Stimulated activated CD4-positive, alpha-beta T cell treated with anti-CD3 and anti-CD28 coated beads, Interleukin-4, amount 100 ng/mL, for 48 hours (primary cell): Measurements from ENCODE around the gene NDUFAF5.
"Not testable (repeated sequence)": the region's sequence is repeated elsewhere in the genome, so short reads cannot be mapped to it uniquely, and the experiment has no call there.

Source experiments
- DNase-seq, 2 donors: peaks; one replicate each; pipeline ENCODE4 v3.0.0-alpha.2; 2020; ENCODE audit warnings: low read depth in 2 of 2

NDUFAF5 gene

GRCh38 chr20:13784893-13785715, at the start of gene NDUFAF5, which contains the start of gene ESF1:
NDUFAF5 (plus strand) TSS chr20:13785028; CDS start chr20:13785069, 41 bp downstream.
ESF1 (minus strand) TSS chr20:13784919; CDS start chr20:13783140, 1,779 bp downstream.
- peak; percentile 81 to 88 for DNase-seq

GRCh38 chr20:13735826-13736225, 49.0 kb upstream of the NDUFAF5 start:
- no peak for DNase-seq

- no peak for DNase-seq
These were observed 48.2 kb upstream of the NDUFAF5 start for GRCh38 chr20:13736436-13737191.

- not testable (repeated sequence) for DNase-seq
These were observed 46.6 kb upstream of the NDUFAF5 start for GRCh38 chr20:13738187-13738586.

GRCh38 chr20:13739731-13740649, 44.8 kb upstream of the NDUFAF5 start:
- no peak for DNase-seq

GRCh38 chr20:13741879-13742278, 42.9 kb upstream of the NDUFAF5 start:
- no peak for DNase-seq

GRCh38 chr20:13744352-13744751, 40.5 kb upstream of the NDUFAF5 start:
- no peak for DNase-seq

- no peak for DNase-seq
These were observed 39.0 kb upstream of the NDUFAF5 start for GRCh38 chr20:13745784-13746183.

GRCh38 chr20:13749811-13750210, 35.0 kb upstream of the NDUFAF5 start:
- no peak for DNase-seq

- DNase-seq, result no peak
These were observed 31.3 kb upstream of the NDUFAF5 start for GRCh38 chr20:13753436-13754036.

- DNase-seq, result no peak
These were observed 29.0 kb upstream of the NDUFAF5 start for GRCh38 chr20:13755809-13756208.

- DNase-seq, result no peak
These were observed 28.3 kb upstream of the NDUFAF5 start for GRCh38 chr20:13756551-13756950.

GRCh38 chr20:13758884-13759283, 25.9 kb upstream of the NDUFAF5 start:
- DNase-seq, result no peak

- DNase-seq, result not testable (repeated sequence)
These were observed 24.3 kb upstream of the NDUFAF5 start for GRCh38 chr20:13760451-13760946.

- no peak for DNase-seq
These were observed 19.5 kb upstream of the NDUFAF5 start for GRCh38 chr20:13765299-13765698.

- DNase-seq, result no peak
These were observed 18.9 kb upstream of the NDUFAF5 start for GRCh38 chr20:13765868-13766416.

- DNase-seq, result no peak
These were observed 14.7 kb upstream of the NDUFAF5 start for GRCh38 chr20:13770141-13770540.

GRCh38 chr20:13771853-13772453, 12.9 kb upstream of the NDUFAF5 start:
- DNase-seq, result no peak

- DNase-seq, result no peak
These were observed 12.3 kb upstream of the NDUFAF5 start for GRCh38 chr20:13772529-13772928.

GRCh38 chr20:13775867-13776266, 9.0 kb upstream of the NDUFAF5 start:
- no peak for DNase-seq
